AG20443 (cell line): ENCODE data around the gene NDC80.
"Not testable (repeated sequence)": the region's sequence is repeated elsewhere in the genome, so short reads cannot be mapped to it uniquely, and the experiment has no call there.

Source experiments
- DNase-seq: peaks from one replicate; pipeline ENCODE4 v3.0.0; 2012; ENCODE audit warnings: low spot score, mixed read lengths

NDC80 gene

GRCh38 chr18:2571200-2572170, at the start of gene NDC80, which contains the start of gene METTL4:
Gene NDC80, plus strand, starts transcription at chr18:2571557. Its CDS starts 1,429 bp downstream, at chr18:2572986.
Gene METTL4, minus strand, starts transcription at chr18:2571505. Its CDS starts 4,289 bp downstream, at chr18:2567216.
- DNase-seq = peak; percentile 94

- no peak for DNase-seq
These were observed 49.2 kb upstream of the NDC80 start for GRCh38 chr18:2522112-2522511.

DNA sequence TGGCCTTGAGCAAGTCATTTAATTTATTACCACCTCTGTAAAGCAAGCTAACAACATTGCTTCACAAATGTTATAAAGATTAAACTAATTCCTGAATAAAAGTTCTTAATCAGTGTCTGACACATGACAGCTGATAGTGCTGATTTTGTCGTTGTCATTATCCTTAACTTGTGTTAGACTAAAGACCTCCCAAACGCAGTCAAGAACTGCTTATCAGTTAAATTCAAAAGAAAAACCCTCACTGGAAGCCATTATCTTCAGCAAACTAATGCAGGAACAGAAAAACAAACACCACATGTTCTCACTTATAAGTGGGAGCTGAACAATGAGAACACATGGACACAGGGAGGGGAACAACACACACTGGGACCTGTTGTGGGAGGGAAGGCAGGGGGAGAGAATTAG, 46.6 kb upstream of the NDC80 start:
- DNase-seq = not testable (repeated sequence)

GRCh38 chr18:2526329-2526728, 45.0 kb upstream of the NDC80 start:
- no peak for DNase-seq

- no peak for DNase-seq
These were observed 42.2 kb upstream of the NDC80 start for GRCh38 chr18:2529154-2529553.

DNA sequence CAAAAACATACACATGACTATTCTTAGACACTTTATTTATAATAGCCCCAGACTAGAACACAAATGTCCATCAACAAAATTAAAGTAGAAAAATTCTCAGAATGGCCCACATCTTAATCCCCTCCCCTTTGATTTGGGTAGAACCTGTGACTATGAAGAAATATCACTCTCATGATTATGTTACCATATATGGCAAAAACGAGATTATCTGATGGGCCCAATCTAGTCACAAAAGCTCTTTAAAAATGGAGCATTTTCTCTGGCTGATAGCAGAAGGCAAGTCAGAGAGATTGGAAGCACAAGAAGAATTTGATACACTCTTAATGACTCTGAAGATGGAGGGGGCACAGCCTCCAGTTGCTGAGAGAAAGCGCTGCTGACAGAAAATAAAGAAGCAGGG, 39.6 kb upstream of the NDC80 start:
- no peak for DNase-seq

DNA sequence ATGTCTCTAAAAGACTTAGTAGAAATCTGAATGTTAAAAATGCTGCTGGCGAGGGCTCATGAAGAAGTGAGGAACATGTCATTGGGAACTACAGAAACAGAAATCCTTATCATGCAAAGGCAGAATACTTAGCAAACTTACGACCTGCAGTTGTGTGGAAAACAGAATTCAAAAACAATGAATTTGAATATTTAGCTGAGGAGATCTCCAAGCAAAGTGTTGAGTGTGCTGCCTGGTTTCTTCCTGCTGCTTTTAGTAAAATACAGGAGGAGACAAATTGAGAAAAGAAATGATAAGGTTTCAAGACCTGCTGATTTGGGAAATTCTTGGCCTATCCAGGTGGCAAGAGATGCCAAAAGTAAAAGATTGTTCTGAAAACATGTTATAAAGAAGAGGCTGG, 38.6 kb upstream of the NDC80 start:
- DNase-seq = no peak

DNA sequence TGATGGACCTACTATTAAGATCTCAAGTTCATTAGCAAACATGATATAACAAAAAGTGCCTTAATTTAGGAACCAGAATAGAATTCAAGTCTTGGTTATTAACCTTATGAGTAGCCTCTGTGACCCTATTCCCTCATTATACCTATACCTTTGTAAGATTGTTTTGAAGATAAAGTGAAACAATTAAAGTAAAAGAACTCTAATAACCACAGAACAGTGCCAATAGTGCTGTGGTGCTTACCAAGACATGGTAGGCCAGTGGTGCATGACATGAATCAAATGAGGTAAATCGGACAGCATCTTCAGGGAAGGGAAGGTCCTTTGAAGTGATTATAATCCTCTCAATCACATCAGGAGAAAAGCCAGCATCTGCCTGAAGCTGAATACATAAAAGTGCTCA, 36.5 kb upstream of the NDC80 start:
- no peak for DNase-seq

- no peak for DNase-seq
These were observed 35.9 kb upstream of the NDC80 start for GRCh38 chr18:2535419-2535910.

DNA sequence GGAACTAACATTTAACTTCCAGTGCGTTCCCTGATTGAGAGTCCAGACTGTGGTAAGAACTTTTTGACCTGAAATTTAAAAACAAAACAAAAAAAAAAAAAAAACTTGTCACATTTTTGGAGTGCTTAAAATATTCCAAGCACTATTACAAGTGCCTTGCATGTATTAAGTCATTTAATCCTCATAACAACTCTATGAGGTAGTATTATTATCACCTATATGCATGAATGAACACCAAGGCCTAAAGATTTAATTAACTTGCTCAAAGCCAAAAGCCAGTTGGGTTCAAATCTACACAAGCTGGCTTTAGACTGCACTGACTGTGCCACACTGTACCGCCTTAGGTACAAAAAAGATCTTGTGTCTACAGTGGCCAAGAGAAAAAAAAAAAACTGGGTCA, 35.3 kb upstream of the NDC80 start:
- no peak for DNase-seq

DNA sequence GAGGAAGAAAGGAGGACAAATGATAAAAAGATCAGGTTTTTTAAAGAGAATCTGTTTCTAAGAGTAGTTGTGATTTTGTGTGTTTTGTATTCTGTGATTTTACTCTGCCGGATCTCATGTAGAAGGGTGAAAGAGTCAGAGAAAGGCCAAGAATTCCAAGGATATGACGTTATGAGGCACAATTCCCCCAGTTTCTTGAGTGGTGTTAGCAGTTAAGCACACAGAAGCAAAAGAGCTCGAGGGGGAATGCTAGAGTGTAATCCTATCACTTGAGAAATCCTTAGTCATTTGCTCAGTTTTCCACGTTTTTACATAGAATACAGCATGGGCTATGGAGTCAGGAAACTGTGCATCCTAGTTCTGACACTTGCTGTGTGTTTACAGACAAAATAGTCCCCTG, 34.9 kb upstream of the NDC80 start:
- peak; percentile 34 for DNase-seq

DNA sequence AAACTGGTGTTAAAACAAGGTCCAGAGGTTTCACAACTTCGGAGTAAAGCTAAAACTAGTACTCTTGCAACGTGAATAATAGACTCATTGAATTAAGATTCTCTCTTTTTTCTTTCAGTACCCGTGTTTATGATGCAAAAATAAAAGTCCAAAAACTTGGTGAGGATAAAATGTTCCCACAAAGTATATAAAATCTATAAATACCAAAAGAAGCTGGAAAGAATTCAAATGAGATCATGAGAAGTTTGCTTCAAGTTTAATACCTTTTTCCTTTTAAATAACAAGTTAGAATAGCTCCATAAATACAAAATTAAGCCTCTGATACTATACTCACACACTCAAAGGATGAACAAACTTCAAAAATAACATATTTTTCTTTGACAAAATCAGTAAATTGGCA, 34.1 kb upstream of the NDC80 start:
- DNase-seq = no peak

GRCh38 chr18:2538236-2538635, 33.1 kb upstream of the NDC80 start:
- no peak for DNase-seq

- no peak for DNase-seq
These were observed 32.5 kb upstream of the NDC80 start for GRCh38 chr18:2538844-2539243.

GRCh38 chr18:2540575-2540974, 30.8 kb upstream of the NDC80 start:
- no peak for DNase-seq

DNA sequence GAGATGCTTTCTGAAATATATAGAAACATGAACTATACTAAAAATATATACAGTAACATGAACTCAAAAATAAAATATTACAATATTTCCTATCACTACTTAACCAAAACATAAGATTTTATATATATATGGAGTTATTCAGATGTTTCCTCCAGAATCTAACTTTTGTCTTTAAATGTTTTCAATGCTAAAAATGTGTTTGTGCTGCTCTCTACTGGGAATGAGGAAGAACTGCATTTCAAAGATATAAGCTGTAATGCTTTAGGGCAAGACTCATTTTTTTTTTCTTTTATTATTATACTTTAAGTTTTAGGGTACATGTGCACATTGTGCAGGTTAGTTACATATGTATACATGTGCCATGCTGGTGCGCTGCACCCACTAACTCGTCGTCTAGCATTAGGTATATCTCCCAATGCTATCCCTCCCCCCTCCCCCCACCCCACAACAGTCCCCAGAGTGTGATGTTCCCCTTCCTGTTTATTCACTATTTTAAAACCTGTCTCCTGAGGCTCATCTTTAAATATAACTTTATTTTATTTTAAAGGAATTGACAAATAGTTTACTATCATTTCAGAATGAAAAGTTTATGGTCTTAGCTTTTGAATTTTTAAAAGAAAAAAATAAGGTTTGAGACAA, 29.3 kb upstream of the NDC80 start:
- peak; percentile 29 for DNase-seq

- no peak for DNase-seq
These were observed 26.2 kb upstream of the NDC80 start for GRCh38 chr18:2545155-2545554.

- peak; percentile 39 for DNase-seq
These were observed 23.8 kb upstream of the NDC80 start for GRCh38 chr18:2547477-2548087.

GRCh38 chr18:2549462-2549861, 21.9 kb upstream of the NDC80 start:
- no peak for DNase-seq

GRCh38 chr18:2551425-2551824, 19.9 kb upstream of the NDC80 start:
- DNase-seq = no peak

DNA sequence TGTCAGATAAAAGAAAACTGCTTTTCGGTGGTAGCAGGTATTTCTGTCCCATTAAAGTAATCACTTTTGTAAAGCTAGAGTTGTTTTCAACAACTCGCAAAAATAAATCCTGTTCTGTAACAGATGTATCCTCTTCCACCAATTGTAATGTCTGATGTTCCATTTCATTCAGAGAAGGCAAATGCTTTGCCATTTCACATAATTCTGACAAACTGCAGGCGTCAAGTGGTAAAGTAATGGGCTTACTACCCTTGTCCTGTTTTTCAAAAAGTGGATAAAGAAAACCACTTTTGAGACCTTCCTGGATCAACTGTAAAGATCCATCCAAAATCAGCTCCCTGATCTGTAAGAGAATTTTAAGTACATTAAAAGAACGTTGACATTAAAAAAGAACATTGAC, 16.7 kb upstream of the NDC80 start:
- DNase-seq = no peak

GRCh38 chr18:2555895-2556294, 15.5 kb upstream of the NDC80 start:
- DNase-seq = no peak

DNA sequence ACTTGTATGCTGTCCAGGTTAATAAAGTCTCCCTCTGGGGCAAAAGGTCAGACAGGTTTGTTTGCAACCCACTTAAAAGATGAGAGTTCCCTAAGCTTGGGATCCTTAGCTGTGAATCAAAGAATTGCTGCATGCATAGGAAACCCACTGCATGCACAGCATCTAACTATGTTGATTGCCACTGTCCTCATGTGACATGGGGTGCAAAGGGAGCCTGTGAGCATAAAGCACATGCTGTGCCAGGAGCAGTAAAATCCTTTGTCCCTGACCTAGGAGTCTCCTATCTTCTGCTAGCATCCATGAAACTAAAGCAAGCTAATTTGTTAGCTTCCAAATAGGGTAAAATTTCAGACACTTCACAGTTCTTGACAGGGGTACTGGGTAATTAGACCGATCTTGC, 13.8 kb upstream of the NDC80 start:
- DNase-seq = no peak
